T-helper 1 cell treated with Interleukin-12 subunit alpha and Interleukin-12 subunit beta and Interleukin-4 antibody, amounts not matched to agents 30 μg/mL and 1 μg/mL, for 36 hours (primary cell): ENCODE measurements around the gene COL21A1.

Experiments used
- H3K27ac Mint-ChIP-seq: one replicate; pipeline ENCODE4 v1.8.0; 2021; ENCODE audit warnings: mild to moderate bottlenecking, mixed read lengths
- H3K27me3 Mint-ChIP-seq: one replicate; pipeline ENCODE4 v1.8.0; 2021; ENCODE audit warnings: low read depth, mixed read lengths
- H3K36me3 Mint-ChIP-seq: one replicate; pipeline ENCODE4 v1.8.0; 2021; ENCODE audit warnings: low read depth, mixed read lengths
- H3K4me1 Mint-ChIP-seq: one replicate; pipeline ENCODE4 v1.8.0; 2021; ENCODE audit warnings: low read depth, mixed read lengths
- H3K4me3 Mint-ChIP-seq: one replicate; pipeline ENCODE4 v1.8.0; 2021; ENCODE audit warnings: mild to moderate bottlenecking, moderate library complexity, mixed read lengths
- H3K9me3 Mint-ChIP-seq: one replicate; pipeline ENCODE4 v1.8.0; 2021; ENCODE audit warnings: mixed read lengths

Gene COL21A1

GRCh38 chr6:56146086-56146485, 101.3 kb downstream of the COL21A1 start:
- no peak overlapping the region for H3K4me3 Mint-ChIP-seq
- no peaks in the 10 kb centered on the region for H3K4me1 Mint-ChIP-seq
- H3K9me3 Mint-ChIP-seq = peaks cover 12% of the 10 kb centered on the region
- H3K36me3 Mint-ChIP-seq = no peaks in the 10 kb centered on the region
- H3K27me3 Mint-ChIP-seq = no peaks in the 10 kb centered on the region
- H3K27ac Mint-ChIP-seq = no peak overlapping the region

GRCh38 chr6:56145616-56146015, 101.8 kb downstream of the COL21A1 start:
- Mint-ChIP-seq H3K4me1 (no peaks in the 10 kb centered on the region), H3K36me3 (no peaks in the 10 kb centered on the region), H3K9me3 (peaks cover 12% of the 10 kb centered on the region), H3K4me3 (no peak overlapping the region), H3K27ac (no peak overlapping the region), H3K27me3 (no peaks in the 10 kb centered on the region)

- Mint-ChIP-seq H3K27me3 (no peaks in the 10 kb centered on the region), H3K4me1 (no peaks in the 10 kb centered on the region)
Observed at GRCh38 chr6:56144538-56145324, 102.6 kb downstream of the COL21A1 start.

GRCh38 chr6:56143796-56144195, 103.6 kb downstream of the COL21A1 start:
- no peak overlapping the region for H3K4me3 Mint-ChIP-seq
- no peak overlapping the region for H3K27ac Mint-ChIP-seq
- H3K27me3 Mint-ChIP-seq = no peaks in the 10 kb centered on the region
- H3K36me3 Mint-ChIP-seq = no peaks in the 10 kb centered on the region
- no peaks in the 10 kb centered on the region for H3K4me1 Mint-ChIP-seq
- H3K9me3 Mint-ChIP-seq = peaks cover 8% of the 10 kb centered on the region

More at GRCh38 chr6:56144538-56145324, 102.6 kb downstream of the COL21A1 start:
- Mint-ChIP-seq H3K27ac (no peak overlapping the region), H3K36me3 (no peaks in the 10 kb centered on the region), H3K9me3 (peaks cover 12% of the 10 kb centered on the region), H3K4me3 (no peak overlapping the region)

GRCh38 chr6:56140090-56140489, 107.3 kb downstream of the COL21A1 start:
- Mint-ChIP-seq H3K27me3 (no peaks in the 10 kb centered on the region), H3K36me3 (no peaks in the 10 kb centered on the region), H3K9me3 (peaks cover 10% of the 10 kb centered on the region), H3K4me3 (no peak overlapping the region), H3K4me1 (no peaks in the 10 kb centered on the region), H3K27ac (no peak overlapping the region)

- Mint-ChIP-seq H3K9me3 (peaks cover 15% of the 10 kb centered on the region), H3K27ac (no peak overlapping the region), H3K4me1 (no peaks in the 10 kb centered on the region), H3K4me3 (no peak overlapping the region), H3K27me3 (no peaks in the 10 kb centered on the region), H3K36me3 (no peaks in the 10 kb centered on the region)
Observed at GRCh38 chr6:56115715-56116114, 131.7 kb downstream of the COL21A1 start.

- H3K9me3 Mint-ChIP-seq = peaks cover 4% of the 10 kb centered on the region
- H3K4me3 Mint-ChIP-seq = no peak overlapping the region
- H3K4me1 Mint-ChIP-seq = no peaks in the 10 kb centered on the region
- H3K36me3 Mint-ChIP-seq = no peaks in the 10 kb centered on the region
- H3K27ac Mint-ChIP-seq = no peak overlapping the region
- no peaks in the 10 kb centered on the region for H3K27me3 Mint-ChIP-seq
Observed at GRCh38 chr6:56109149-56109548, 138.2 kb downstream of the COL21A1 start.

- Mint-ChIP-seq H3K4me3 (no peak overlapping the region), H3K27me3 (no peaks in the 10 kb centered on the region), H3K27ac (no peak overlapping the region), H3K9me3 (no peaks in the 10 kb centered on the region), H3K4me1 (no peaks in the 10 kb centered on the region), H3K36me3 (no peaks in the 10 kb centered on the region)
Observed at GRCh38 chr6:56106231-56106630, 141.1 kb downstream of the COL21A1 start.

GRCh38 chr6:56104591-56104990, 142.8 kb downstream of the COL21A1 start:
- H3K36me3 Mint-ChIP-seq = no peaks in the 10 kb centered on the region
- H3K9me3 Mint-ChIP-seq = no peaks in the 10 kb centered on the region
- H3K4me1 Mint-ChIP-seq = no peaks in the 10 kb centered on the region
- no peak overlapping the region for H3K4me3 Mint-ChIP-seq
- H3K27ac Mint-ChIP-seq = no peak overlapping the region
- H3K27me3 Mint-ChIP-seq = no peaks in the 10 kb centered on the region

GRCh38 chr6:56102216-56102615, 145.2 kb downstream of the COL21A1 start:
- H3K4me1 Mint-ChIP-seq = no peaks in the 10 kb centered on the region
- H3K36me3 Mint-ChIP-seq = no peaks in the 10 kb centered on the region
- H3K27ac Mint-ChIP-seq = no peak overlapping the region
- H3K4me3 Mint-ChIP-seq = no peak overlapping the region
- H3K9me3 Mint-ChIP-seq = no peaks in the 10 kb centered on the region
- no peaks in the 10 kb centered on the region for H3K27me3 Mint-ChIP-seq

- no peaks in the 10 kb centered on the region for H3K27me3 Mint-ChIP-seq
- H3K27ac Mint-ChIP-seq = no peak overlapping the region
- H3K9me3 Mint-ChIP-seq = no peaks in the 10 kb centered on the region
- H3K4me1 Mint-ChIP-seq = no peaks in the 10 kb centered on the region
- H3K4me3 Mint-ChIP-seq = no peak overlapping the region
- no peaks in the 10 kb centered on the region for H3K36me3 Mint-ChIP-seq
Observed at GRCh38 chr6:56101141-56101553, 146.2 kb downstream of the COL21A1 start.

- no peaks in the 10 kb centered on the region for H3K9me3 Mint-ChIP-seq
- H3K27ac Mint-ChIP-seq = no peak overlapping the region
- H3K4me1 Mint-ChIP-seq = no peaks in the 10 kb centered on the region
- no peaks in the 10 kb centered on the region for H3K36me3 Mint-ChIP-seq
- H3K27me3 Mint-ChIP-seq = no peaks in the 10 kb centered on the region
- H3K4me3 Mint-ChIP-seq = no peak overlapping the region
Observed at GRCh38 chr6:56096946-56097621, 150.3 kb downstream of the COL21A1 start.

GRCh38 chr6:56096541-56096940, 150.8 kb downstream of the COL21A1 start:
- no peaks in the 10 kb centered on the region for H3K4me1 Mint-ChIP-seq
- H3K27me3 Mint-ChIP-seq = no peaks in the 10 kb centered on the region
- no peaks in the 10 kb centered on the region for H3K36me3 Mint-ChIP-seq
- no peak overlapping the region for H3K27ac Mint-ChIP-seq
- H3K4me3 Mint-ChIP-seq = no peak overlapping the region
- H3K9me3 Mint-ChIP-seq = no peaks in the 10 kb centered on the region

GRCh38 chr6:56093776-56094175, 153.6 kb downstream of the COL21A1 start:
- no peaks in the 10 kb centered on the region for H3K27me3 Mint-ChIP-seq
- no peak overlapping the region for H3K4me3 Mint-ChIP-seq
- no peaks in the 10 kb centered on the region for H3K4me1 Mint-ChIP-seq
- H3K36me3 Mint-ChIP-seq = no peaks in the 10 kb centered on the region
- no peaks in the 10 kb centered on the region for H3K9me3 Mint-ChIP-seq
- H3K27ac Mint-ChIP-seq = no peak overlapping the region

- Mint-ChIP-seq H3K27me3 (no peaks in the 10 kb centered on the region), H3K27ac (no peak overlapping the region), H3K4me3 (no peak overlapping the region), H3K9me3 (no peaks in the 10 kb centered on the region), H3K4me1 (no peaks in the 10 kb centered on the region), H3K36me3 (no peaks in the 10 kb centered on the region)
Observed at GRCh38 chr6:56091159-56091869, 156.1 kb downstream of the COL21A1 start.
